Neural progenitor cell (in vitro differentiated cells): ENCODE data around the gene PAK6.

Experiments
- EZH2 ChIP-seq: fragments of 200-600 bp; sonication (generic); IDR thresholded peaks from 2 replicates; pipeline ENCODE4 v1.6.1; 2017; ENCODE audit warnings: antibody characterized with exemption, mild to moderate bottlenecking, moderate library complexity
- EZH2phosphoT487 ChIP-seq: fragments of 200-600 bp; sonication (generic); IDR thresholded peaks from 2 replicates; pipeline ENCODE4 v1.6.1; 2017; ENCODE audit warnings: antibody characterized with exemption
- TF ChIP-seq, protein P1 (sequence below): fragments of 200-600 bp; sonication (generic); IDR thresholded peaks from 2 replicates; pipeline ENCODE4 v1.5.1; 2017; ENCODE audit warnings: antibody characterized with exemption, mild to moderate bottlenecking

DNA sequence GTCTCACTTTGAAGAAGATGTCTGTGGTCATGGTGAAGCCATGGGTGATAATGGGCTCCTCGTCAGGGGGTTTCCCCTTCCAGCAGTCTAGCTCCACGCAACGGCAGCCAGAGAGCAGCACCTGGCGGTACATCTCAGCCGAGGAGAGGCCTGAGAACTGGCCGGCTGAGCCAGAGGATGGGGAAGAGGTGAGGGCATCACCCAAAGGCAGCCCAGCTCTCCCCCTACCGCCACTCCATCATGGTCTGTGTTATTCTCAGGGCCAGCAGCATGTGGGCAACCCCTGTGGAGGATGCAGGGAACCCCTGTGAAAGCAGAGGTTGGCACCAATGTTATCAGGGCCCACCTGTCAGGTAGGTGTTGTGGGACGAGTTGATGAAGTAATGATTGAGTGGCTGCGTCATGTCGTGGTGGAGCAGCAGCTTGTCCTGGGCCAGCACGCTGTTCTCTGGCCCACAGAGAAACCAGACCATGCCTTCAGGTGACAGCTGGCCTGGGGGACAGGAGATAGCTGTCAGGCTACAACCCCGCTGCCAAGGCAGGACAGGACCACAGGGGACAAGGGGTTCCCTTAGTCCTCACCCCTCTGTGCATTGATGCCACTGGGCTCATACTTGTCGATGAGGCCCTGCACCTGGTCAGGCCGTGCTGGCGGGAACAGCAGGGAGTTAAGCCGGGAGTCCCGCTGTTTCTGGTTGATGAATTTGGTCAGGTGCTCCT is 59.5 kb downstream of the PAK6 start:
- TF ChIP-seq EZH2 (no peak), EZH2phosphoT487 (no peak)
- TF ChIP-seq, protein P1, sequence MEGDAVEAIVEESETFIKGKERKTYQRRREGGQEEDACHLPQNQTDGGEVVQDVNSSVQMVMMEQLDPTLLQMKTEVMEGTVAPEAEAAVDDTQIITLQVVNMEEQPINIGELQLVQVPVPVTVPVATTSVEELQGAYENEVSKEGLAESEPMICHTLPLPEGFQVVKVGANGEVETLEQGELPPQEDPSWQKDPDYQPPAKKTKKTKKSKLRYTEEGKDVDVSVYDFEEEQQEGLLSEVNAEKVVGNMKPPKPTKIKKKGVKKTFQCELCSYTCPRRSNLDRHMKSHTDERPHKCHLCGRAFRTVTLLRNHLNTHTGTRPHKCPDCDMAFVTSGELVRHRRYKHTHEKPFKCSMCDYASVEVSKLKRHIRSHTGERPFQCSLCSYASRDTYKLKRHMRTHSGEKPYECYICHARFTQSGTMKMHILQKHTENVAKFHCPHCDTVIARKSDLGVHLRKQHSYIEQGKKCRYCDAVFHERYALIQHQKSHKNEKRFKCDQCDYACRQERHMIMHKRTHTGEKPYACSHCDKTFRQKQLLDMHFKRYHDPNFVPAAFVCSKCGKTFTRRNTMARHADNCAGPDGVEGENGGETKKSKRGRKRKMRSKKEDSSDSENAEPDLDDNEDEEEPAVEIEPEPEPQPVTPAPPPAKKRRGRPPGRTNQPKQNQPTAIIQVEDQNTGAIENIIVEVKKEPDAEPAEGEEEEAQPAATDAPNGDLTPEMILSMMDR: no peak
